Upper lobe of left lung (tissue), 6 donors: ENCODE results near the gene TMCC3. TPM values are rescaled to one million over a fixed set of nuclear protein-coding genes. Genes with fewer than 3 reads are reported as not detected.
"Not testable (repeated sequence)": the region's sequence is repeated elsewhere in the genome, so short reads cannot be mapped to it uniquely, and the experiment has no call there.

Experiments
- ATAC-seq, 2 donors: fragments of 200-7000 bp; cut with Tn5 transposase; one replicate each; pipeline ENCODE4 v1.9.1; 2022; ENCODE audit warnings: mild to moderate bottlenecking in 2 of 2, moderate library complexity in 2 of 2; ENCODE audit not compliant: low FRiP score in 2 of 2
- DNase-seq, 2 donors: peaks; one replicate each; pipeline ENCODE4 v3.0.0-alpha.2; 2019 to 2020
- H3K27ac ChIP-seq, 4 donors: fragments of 200-600 bp; sonication (generic); one replicate each; pipeline ENCODE4 v1.5.1; 2016 to 2019
- H3K27me3 ChIP-seq, 4 donors: fragments of 200-600 bp; sonication (generic); one replicate each; pipeline ENCODE4 v1.5.1; 2017 to 2019
- H3K36me3 ChIP-seq, 4 donors: fragments of 200-600 bp; sonication (generic); one replicate each; pipeline ENCODE4 v1.5.1; 2016 to 2019
- H3K4me1 ChIP-seq, 4 donors: fragments of 200-600 bp; sonication (generic); one replicate each; pipeline ENCODE4 v1.5.1; 2018 to 2019
- H3K4me3 ChIP-seq, 4 donors: fragments of 200-600 bp; sonication (generic); one replicate each; pipeline ENCODE4 v1.5.1; 2017 to 2019; ENCODE audit warnings: mild to moderate bottlenecking in 2 of 4, moderate library complexity in 1 of 4
- H3K9me3 ChIP-seq, 4 donors: fragments of 200-600 bp; sonication (generic); one replicate each; pipeline ENCODE4 v1.5.1; 2018 to 2019
- CTCF ChIP-seq, 6 experiments: fragments of 450-650 bp in 4 of 6; fragments of 200-600 bp in 2 of 6; sonication (generic) in 2 of 6; IDR thresholded peaks; one replicate each; pipeline ENCODE4 v1.5.1; 2016 to 2019; ENCODE audit warnings: antibody characterized with exemption in 6 of 6
- EP300 ChIP-seq, 4 donors: sonication (generic); formaldehyde crosslinking; IDR thresholded peaks; one replicate each; pipeline ENCODE4 v1.5.1; 2017; ENCODE audit warnings: antibody characterized with exemption in 4 of 4, control low read depth in 2 of 4
- POLR2A ChIP-seq, 4 donors: fragments of 450-650 bp; IDR thresholded peaks; one replicate each; pipeline ENCODE4 v1.5.1; 2016 to 2017; ENCODE audit warnings: antibody characterized with exemption in 4 of 4, mild to moderate bottlenecking in 2 of 4
- POLR2AphosphoS5 ChIP-seq, 2 donors: sonication (generic); formaldehyde crosslinking; IDR thresholded peaks; one replicate each; pipeline ENCODE4 v1.5.1; 2017; ENCODE audit warnings: antibody characterized with exemption in 2 of 2
- WGBS, 2 donors: methylation state at CpG; one replicate each; pipeline ENCODE4 v1.1.5; 2017 to 2018; 5-methylcytosine and 5-hydroxymethylcytosine counted together
- total RNA-seq, 6 donors: library from RNA; depleted of rRNA in 4 of 6; stranded (reverse); fragments of >200 nt in 4 of 6; gene quantifications; one replicate each; pipeline versions ENCODE4 v1.1.0 to v1.2.1, GENCODE V29; 2016 to 2021
- donor health status: DM: no; HTN: no; CAD: no; lungs with moderate emphysema.
- donor health status: DM: no; HTN: yes; CAD: no; lungs with severe emphysema.

TMCC3 gene
- 10 to 100 TPM in 4 of 6 donors, 1 to 10 TPM in 2; 5.4 to 17.4 (median 12.7) TPM for total RNA-seq

GRCh38 chr12:94650143-94651056 lies at the start of gene TMCC3:
TMCC3 (minus strand) TSS chr12:94650557; CDS start chr12:94650430, 127 bp downstream.
- 6 to 13% methylated on average over 9 to 11 of the region's 82 CpGs for WGBS, 2 donors
- peak within 1 kb of the TSS; percentile 65 to 83 (median 75) for H3K4me3 ChIP-seq

GRCh38 chr12:94699801-94700200 lies 49.4 kb upstream of the TMCC3 start:
- TF ChIP-seq CTCF (IDR thresholded peaks at IDR 0.05) (no peak), EP300 (IDR thresholded peaks at IDR 0.05) (no peak), POLR2AphosphoS5 (IDR thresholded peaks at IDR 0.05) (no peak), POLR2A (IDR thresholded peaks at IDR 0.05) (no peak)
- H3K27me3 ChIP-seq, result no peaks in the 10 kb centered on the region
- 25 to 47% methylated on average over 1 of the region's 1 CpG for WGBS, 2 donors
- H3K36me3 ChIP-seq, result no peaks in the 10 kb centered on the region
- DNase-seq, result no peak
- no peak overlapping the region for H3K27ac ChIP-seq
- H3K4me1 ChIP-seq, result peaks cover 0 to 7% (median 5%) of the 10 kb centered on the region in 4 donors
- ATAC-seq, result peak in 1 of 2 donors; percentile 53
- H3K4me3 ChIP-seq, result no peak overlapping the region
- no peaks in the 10 kb centered on the region for H3K9me3 ChIP-seq

More at GRCh38 chr12:94650143-94651056, at the start of gene TMCC3:
- Histone ChIP-seq H3K9me3 (no peaks in the 10 kb centered on the region), H3K27me3 (no peaks in the 10 kb centered on the region), H3K4me1 (peaks cover 8 to 19% (median 14%) of the 10 kb centered on the region in 4 donors), H3K36me3 (no peaks in the 10 kb centered on the region), H3K27ac (peak within 1 kb of the TSS; percentile 76 to 90 (median 83))
- TF ChIP-seq EP300 (IDR thresholded peaks at IDR 0.05) (no peak), POLR2A (IDR thresholded peaks at IDR 0.05) (peak in 2 of 4 donors; percentile 47 to 80), POLR2AphosphoS5 (IDR thresholded peaks at IDR 0.05) (peak in 1 of 2 donors; percentile 69)
- ATAC-seq (peak; percentile 59 to 94), DNase-seq (peak; percentile 57 to 93)

GRCh38 chr12:94698578-94698977 lies 48.2 kb upstream of the TMCC3 start:
- DNase-seq, result no peak

GRCh38 chr12:94697631-94698030 lies 47.3 kb upstream of the TMCC3 start:
- Histone ChIP-seq H3K4me1 (no peaks in the 10 kb centered on the region), H3K4me3 (no peak overlapping the region), H3K9me3 (no peaks in the 10 kb centered on the region), H3K27me3 (no peaks in the 10 kb centered on the region), H3K27ac (no peak overlapping the region), H3K36me3 (no peaks in the 10 kb centered on the region)
- TF ChIP-seq POLR2A (IDR thresholded peaks at IDR 0.05) (no peak), POLR2AphosphoS5 (IDR thresholded peaks at IDR 0.05) (no peak), EP300 (IDR thresholded peaks at IDR 0.05) (no peak), CTCF (IDR thresholded peaks at IDR 0.05) (no peak)
- ATAC-seq (no peak), DNase-seq (no peak)

More at GRCh38 chr12:94698578-94698977, 48.2 kb upstream of the TMCC3 start:
- Histone ChIP-seq H3K4me3 (no peak overlapping the region), H3K36me3 (no peaks in the 10 kb centered on the region), H3K4me1 (no peaks in the 10 kb centered on the region), H3K9me3 (no peaks in the 10 kb centered on the region), H3K27me3 (no peaks in the 10 kb centered on the region), H3K27ac (no peak overlapping the region)
- WGBS, 2 donors, result 84 to 88% methylated on average over 3 of the region's 3 CpGs
- TF ChIP-seq POLR2A (IDR thresholded peaks at IDR 0.05) (no peak), CTCF (IDR thresholded peaks at IDR 0.05) (no peak), POLR2AphosphoS5 (IDR thresholded peaks at IDR 0.05) (no peak), EP300 (IDR thresholded peaks at IDR 0.05) (no peak)
- no peak for ATAC-seq

- no peaks in the 10 kb centered on the region for H3K27me3 ChIP-seq
- no peak for ATAC-seq
- 95 to 97% methylated on average over 11 of the region's 11 CpGs for WGBS, 2 donors
- DNase-seq, result no peak
- no peak overlapping the region for H3K27ac ChIP-seq
- TF ChIP-seq POLR2A (IDR thresholded peaks at IDR 0.05) (no peak), POLR2AphosphoS5 (IDR thresholded peaks at IDR 0.05) (no peak), CTCF (IDR thresholded peaks at IDR 0.05) (no peak), EP300 (IDR thresholded peaks at IDR 0.05) (no peak)
- no peaks in the 10 kb centered on the region for H3K9me3 ChIP-seq
- H3K36me3 ChIP-seq, result no peaks in the 10 kb centered on the region
- H3K4me3 ChIP-seq, result no peak overlapping the region
- peaks cover 8 to 12% (median 10%) of the 10 kb centered on the region in 4 donors for H3K4me1 ChIP-seq
Measured at GRCh38 chr12:94694732-94695131, 44.4 kb upstream of the TMCC3 start.

- not testable (repeated sequence) for H3K36me3 ChIP-seq
Measured at GRCh38 chr12:94692826-94693225, 42.5 kb upstream of the TMCC3 start.

More at GRCh38 chr12:94692826-94693225, 42.5 kb upstream of the TMCC3 start:
- H3K27ac ChIP-seq, ATAC-seq, H3K4me3 ChIP-seq, H3K9me3 ChIP-seq, DNase-seq, H3K27me3 ChIP-seq: not testable (repeated sequence)
- 86 to 92% methylated on average over 7 of the region's 7 CpGs for WGBS, 2 donors
- peaks cover 10 to 20% (median 15%) of the 10 kb centered on the region in 4 donors for H3K4me1 ChIP-seq
